Vagina (tissue), 2 donors: ENCODE data around the gene FAM3C.

ENCODE experiments used
- CTCF ChIP-seq, 3 experiments: fragments of 450-650 bp in 2 of 3; fragments of 200-600 bp in 1 of 3; sonication (generic) in 1 of 3; IDR thresholded peaks; one replicate each; pipeline ENCODE4 v1.5.1; 2017 to 2019; ENCODE audit warnings: antibody characterized with exemption in 3 of 3, mild to moderate bottlenecking in 2 of 3, moderate library complexity in 2 of 3
- POLR2AphosphoS5 ChIP-seq, 2 donors: sonication (generic); formaldehyde crosslinking; IDR thresholded peaks; one replicate each; pipeline ENCODE4 v1.9.0; 2017; ENCODE audit warnings: antibody characterized with exemption in 2 of 2, mild to moderate bottlenecking in 2 of 2, low read depth in 1 of 2; ENCODE audit not compliant: insufficient read depth in 1 of 2

GRCh38 chr7:121419201-121420148 is 23.4 kb upstream of the FAM3C start:
- TF ChIP-seq POLR2AphosphoS5 (IDR thresholded peaks at IDR 0.05; ENCODE audit: insufficient read depth in 1 of 2, low read depth in 1 of 2): no peak
- no peak for TF ChIP-seq CTCF (IDR thresholded peaks at IDR 0.05)
